BJ (cell line): ENCODE measurements around the gene SNX19. TPM values are rescaled to one million over a fixed set of nuclear protein-coding genes. Genes with fewer than 3 reads are reported as not detected.

Source experiments
- CTCF ChIA-PET: fragments of 350-600 bp; formaldehyde crosslinking; extraction: SDS; loops from one replicate; lab custom pipeline; 2021; ENCODE audit warnings: antibody characterized with exemption, inconsistent platforms; lab: Yijun Ruan, JAX
- POLR2A ChIA-PET: fragments of 300-600 bp; sonication (Branson Sonifier 250); formaldehyde crosslinking; extraction: SDS; loops from one replicate; lab custom pipeline; 2021; ENCODE audit warnings: antibody characterized with exemption; lab: Charles Lee
- DNase-seq: peaks from one replicate; pipeline ENCODE4 v3.0.0-alpha.2; 2011; ENCODE audit warnings: low read depth
- H3K27me3 ChIP-seq: 2 replicates; pipeline ENCODE4 v1.6.0; 2011; ENCODE audit warnings: low read length; ENCODE audit not compliant: control insufficient read depth, insufficient read depth
- H3K36me3 ChIP-seq: 2 replicates; pipeline ENCODE4 v1.5.1; 2011; ENCODE audit warnings: low read length; ENCODE audit not compliant: control insufficient read depth, insufficient read depth
- H3K4me3 ChIP-seq: 2 replicates; pipeline ENCODE4 v1.5.1; 2011; ENCODE audit warnings: low read depth, mild to moderate bottlenecking, control low read depth, low read length
- polyA plus RNA-seq: library from polyadenylated mRNA; depleted of rRNA; stranded (reverse); fragments of >200 nt; gene quantifications from 2 replicates; pipeline ENCODE4 v1.2.3, GENCODE V29; 2011
- TF ChIP-seq, protein P1 (sequence below): IDR thresholded peaks from 2 replicates; pipeline ENCODE4 v1.5.1; 2011; ENCODE audit warnings: low read depth, mild to moderate bottlenecking, control low read depth, inconsistent platforms, low read length, moderate library complexity; ENCODE audit not compliant: insufficient read depth

Gene SNX19
- polyA plus RNA-seq, 1 experiment = 99.9 TPM

DNA sequence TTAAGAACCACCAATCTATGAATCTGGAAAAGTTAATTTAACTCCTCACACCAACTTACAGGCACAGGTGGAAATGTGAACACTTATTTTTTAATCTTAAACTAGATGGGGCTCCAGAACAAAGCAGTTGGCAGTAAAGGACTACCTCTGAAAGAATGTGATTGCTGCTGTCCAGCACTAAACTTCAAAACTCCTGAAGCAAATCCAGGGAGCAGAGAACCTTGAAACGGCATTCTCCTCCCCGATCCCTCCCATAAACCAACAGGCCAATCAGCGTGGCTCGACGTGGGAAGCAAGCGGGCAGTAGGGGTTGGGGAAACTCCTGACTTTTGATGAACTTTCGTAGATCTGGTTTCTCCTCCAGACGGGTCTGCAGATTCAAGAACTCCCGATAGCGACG lies 5.0 kb downstream of the SNX19 start:
- H3K27me3 ChIP-seq = no peaks in the 10 kb centered on the region
- POLR2A ChIA-PET = no interaction called here
- TF ChIP-seq, protein P1, sequence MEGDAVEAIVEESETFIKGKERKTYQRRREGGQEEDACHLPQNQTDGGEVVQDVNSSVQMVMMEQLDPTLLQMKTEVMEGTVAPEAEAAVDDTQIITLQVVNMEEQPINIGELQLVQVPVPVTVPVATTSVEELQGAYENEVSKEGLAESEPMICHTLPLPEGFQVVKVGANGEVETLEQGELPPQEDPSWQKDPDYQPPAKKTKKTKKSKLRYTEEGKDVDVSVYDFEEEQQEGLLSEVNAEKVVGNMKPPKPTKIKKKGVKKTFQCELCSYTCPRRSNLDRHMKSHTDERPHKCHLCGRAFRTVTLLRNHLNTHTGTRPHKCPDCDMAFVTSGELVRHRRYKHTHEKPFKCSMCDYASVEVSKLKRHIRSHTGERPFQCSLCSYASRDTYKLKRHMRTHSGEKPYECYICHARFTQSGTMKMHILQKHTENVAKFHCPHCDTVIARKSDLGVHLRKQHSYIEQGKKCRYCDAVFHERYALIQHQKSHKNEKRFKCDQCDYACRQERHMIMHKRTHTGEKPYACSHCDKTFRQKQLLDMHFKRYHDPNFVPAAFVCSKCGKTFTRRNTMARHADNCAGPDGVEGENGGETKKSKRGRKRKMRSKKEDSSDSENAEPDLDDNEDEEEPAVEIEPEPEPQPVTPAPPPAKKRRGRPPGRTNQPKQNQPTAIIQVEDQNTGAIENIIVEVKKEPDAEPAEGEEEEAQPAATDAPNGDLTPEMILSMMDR = no peak
- H3K36me3 ChIP-seq = peaks cover 11% of the 10 kb centered on the region
- no peak overlapping the region for H3K4me3 ChIP-seq
- CTCF ChIA-PET = no interaction called here
- DNase-seq = no peak

DNA sequence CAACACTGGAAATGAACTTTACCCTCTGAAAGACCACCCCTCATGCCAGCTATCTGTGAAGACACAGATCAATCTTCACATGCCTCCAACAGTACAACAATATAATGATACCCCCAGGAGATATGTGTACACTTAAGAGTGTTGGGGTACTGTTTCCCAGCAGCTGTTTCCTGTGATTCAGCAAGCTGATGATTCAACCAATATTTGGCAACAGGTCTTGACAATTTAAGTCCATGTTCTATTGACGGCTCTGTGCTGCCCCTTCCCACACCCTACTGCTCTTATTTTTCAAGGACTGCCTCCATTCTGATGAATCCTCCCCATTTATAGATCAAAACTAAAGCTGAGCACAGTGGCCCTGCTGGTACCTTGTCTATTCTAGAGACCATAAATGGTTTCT lies 6.6 kb downstream of the SNX19 start:
- TF ChIP-seq, protein P1 = no peak
- Histone ChIP-seq H3K27me3 (no peaks in the 10 kb centered on the region), H3K36me3 (peaks cover 11% of the 10 kb centered on the region), H3K4me3 (no peak overlapping the region)
- ChIA-PET POLR2A (no interaction called here), CTCF (interaction anchor here (1.3 to 1.7 kb wide), 3 partner anchors 15 to 476 kb away, joined by 4 read pairs; no protein-coding TSS in a partner anchor)
- DNase-seq = no peak

DNA sequence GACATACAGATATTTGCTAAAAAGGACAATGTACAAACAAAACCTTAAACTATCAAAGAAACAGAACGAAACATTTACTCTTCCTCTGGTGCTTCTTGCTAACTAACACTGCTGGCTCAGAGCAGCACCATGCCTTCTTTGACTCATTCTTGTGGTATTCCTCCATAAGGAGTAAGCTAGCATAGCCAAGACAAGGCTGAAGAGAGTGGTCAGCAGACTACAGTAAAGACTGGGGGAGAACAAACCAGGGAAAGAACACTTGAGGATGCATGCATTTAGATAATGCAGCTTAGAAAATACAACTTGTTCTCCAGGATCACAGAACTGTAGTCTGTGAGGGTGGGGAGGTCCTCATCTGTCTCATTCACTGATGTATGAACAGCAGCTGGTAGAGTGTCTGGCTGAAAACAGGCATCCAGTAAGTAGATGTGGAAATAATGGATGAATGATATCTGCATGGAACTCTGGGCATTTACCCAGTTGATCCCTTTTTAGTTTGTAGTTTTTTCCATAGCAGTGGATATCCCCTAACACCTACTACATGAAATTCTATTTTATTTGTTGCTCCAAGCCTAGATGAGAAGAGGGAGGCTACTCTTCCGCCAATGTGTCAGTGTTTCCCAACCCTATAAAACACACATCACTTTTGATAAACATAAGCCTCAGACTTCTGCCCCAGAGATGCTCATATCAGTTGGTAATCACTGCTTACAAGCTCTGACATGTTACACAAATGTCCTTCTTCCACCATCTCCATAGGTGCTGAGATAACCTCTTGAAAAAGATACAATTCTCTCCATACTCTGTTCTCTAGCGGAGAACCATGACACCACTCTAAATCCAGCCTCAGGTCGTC lies 7.3 kb downstream of the SNX19 start:
- Histone ChIP-seq H3K36me3 (peaks cover 10% of the 10 kb centered on the region), H3K27me3 (no peaks in the 10 kb centered on the region), H3K4me3 (no peak overlapping the region)
- DNase-seq = peak; percentile 30
- TF ChIP-seq, protein P1 = no peak
- ChIA-PET POLR2A (interaction anchor here (0.6 kb wide), 2 partner anchors 11 to 501 kb away, joined by 3 read pairs; no protein-coding TSS in a partner anchor), CTCF (interaction anchor here (1.3 to 1.7 kb wide), 4 partner anchors 14 to 475 kb away, joined by 4 to 5 read pairs (median 4); no protein-coding TSS in a partner anchor)

DNA sequence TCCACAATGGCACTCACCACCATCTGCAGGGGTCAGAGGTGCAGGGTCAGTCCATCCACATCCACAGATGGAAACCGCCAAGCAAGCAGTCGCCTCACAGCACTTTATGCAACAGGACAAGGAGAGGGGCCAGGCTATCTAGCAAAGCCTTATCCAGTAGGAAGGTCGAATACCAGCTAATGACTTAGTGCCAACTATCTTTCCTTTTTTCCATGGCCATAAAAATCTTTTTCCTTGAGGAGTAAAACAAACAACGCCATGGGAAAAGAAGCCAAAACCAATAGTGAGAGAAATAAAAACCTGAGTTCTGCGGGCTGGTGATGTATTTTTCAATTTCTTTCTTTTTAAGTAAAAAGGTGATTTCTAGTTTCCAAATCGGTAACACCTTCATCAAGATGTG lies 8.2 kb downstream of the SNX19 start:
- ChIA-PET POLR2A (no interaction called here), CTCF (interaction anchor here (1.1 to 14.9 kb wide), 3 partner anchors 8 to 476 kb away, joined by 3 to 140 read pairs (median 5); partner anchors contain the start of gene SNX19)
- Histone ChIP-seq H3K4me3 (no peak overlapping the region), H3K36me3 (peaks cover 12% of the 10 kb centered on the region), H3K27me3 (no peaks in the 10 kb centered on the region)
- no peak for DNase-seq
- TF ChIP-seq, protein P1 = no peak

DNA sequence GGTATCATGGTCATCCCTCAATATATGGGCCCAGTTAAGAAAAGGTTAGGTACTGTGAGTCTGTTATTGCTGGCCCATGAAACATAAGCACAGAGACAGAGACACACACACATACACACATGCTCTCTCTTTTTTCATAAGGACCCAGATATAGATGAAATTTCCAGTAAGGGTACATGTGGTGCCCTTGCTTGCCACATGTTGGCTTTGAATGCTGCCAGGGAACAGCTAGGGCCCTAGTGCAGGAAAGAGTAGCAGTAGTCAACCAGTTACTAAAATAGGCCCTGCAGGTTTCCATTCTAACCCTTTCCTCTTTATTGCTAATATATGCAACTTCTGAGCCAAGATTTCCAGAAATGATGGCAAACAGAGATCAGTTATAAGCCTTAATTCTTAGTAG lies 9.1 kb downstream of the SNX19 start:
- ChIA-PET POLR2A (no interaction called here), CTCF (interaction anchor here (0.6 to 14.9 kb wide), 6 partner anchors 9 to 475 kb away, joined by 3 to 140 read pairs (median 6); partner anchors contain the start of gene SNX19)
- Histone ChIP-seq H3K4me3 (no peak overlapping the region), H3K36me3 (peaks cover 15% of the 10 kb centered on the region), H3K27me3 (no peaks in the 10 kb centered on the region)
- DNase-seq = no peak
- TF ChIP-seq, protein P1 = no peak
